Measurements from ENCODE around the gene MEGF11.

The MEGF11 gene

DNA sequence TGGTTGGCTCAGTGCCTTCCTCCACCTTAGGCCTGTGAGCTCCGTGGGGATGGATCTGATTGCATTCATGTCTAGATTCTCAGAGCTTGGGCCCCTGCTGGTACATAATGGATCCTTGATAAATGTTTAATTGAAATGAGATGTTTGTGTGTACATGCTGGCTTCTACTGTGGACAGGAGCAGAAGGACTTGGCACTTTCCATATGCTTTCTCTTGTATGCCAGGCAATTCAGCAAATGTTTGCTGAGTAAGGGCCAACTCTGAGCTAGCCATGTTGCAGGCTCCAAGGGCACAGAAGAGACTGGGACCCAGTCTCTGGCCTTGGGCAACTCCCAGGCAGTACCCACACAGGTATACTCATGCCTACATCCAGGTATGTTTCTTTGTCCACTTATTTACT, 317.3 kb downstream of the MEGF11 start:
- no peak for DNase-seq (ENCODE audit: low read depth)
- TF ChIP-seq, protein P1, sequence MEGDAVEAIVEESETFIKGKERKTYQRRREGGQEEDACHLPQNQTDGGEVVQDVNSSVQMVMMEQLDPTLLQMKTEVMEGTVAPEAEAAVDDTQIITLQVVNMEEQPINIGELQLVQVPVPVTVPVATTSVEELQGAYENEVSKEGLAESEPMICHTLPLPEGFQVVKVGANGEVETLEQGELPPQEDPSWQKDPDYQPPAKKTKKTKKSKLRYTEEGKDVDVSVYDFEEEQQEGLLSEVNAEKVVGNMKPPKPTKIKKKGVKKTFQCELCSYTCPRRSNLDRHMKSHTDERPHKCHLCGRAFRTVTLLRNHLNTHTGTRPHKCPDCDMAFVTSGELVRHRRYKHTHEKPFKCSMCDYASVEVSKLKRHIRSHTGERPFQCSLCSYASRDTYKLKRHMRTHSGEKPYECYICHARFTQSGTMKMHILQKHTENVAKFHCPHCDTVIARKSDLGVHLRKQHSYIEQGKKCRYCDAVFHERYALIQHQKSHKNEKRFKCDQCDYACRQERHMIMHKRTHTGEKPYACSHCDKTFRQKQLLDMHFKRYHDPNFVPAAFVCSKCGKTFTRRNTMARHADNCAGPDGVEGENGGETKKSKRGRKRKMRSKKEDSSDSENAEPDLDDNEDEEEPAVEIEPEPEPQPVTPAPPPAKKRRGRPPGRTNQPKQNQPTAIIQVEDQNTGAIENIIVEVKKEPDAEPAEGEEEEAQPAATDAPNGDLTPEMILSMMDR (conservative IDR thresholded peaks at IDR 0.05; ENCODE audit: low read depth, low read length) = no peak
- no peak overlapping the region for H3K4me3 ChIP-seq (ENCODE audit: low read length)

DNA sequence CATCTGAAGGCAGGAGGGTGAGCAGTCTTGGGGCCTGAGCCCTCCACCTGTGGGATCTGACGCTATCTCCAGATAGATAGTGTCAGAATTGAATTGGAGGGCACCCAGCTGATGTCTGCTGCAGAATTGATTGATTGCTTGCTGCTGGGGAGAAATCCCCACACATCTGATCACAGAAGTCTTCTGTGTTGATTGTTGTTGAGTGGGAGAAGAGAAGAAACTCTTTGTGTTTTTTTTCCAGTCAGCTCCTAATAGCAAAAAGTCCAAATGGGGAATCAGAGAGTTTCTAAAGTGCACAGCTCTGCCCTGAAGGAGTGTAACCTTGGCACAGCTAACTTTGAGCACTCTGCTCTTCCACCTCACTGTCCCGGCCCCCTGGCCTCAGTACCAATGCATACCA, 318.2 kb downstream of the MEGF11 start:
- TF ChIP-seq, protein P1 (conservative IDR thresholded peaks at IDR 0.05; ENCODE audit: low read depth, low read length) = no peak
- no peak overlapping the region for H3K4me3 ChIP-seq (ENCODE audit: low read length)
- no peak for DNase-seq (ENCODE audit: low read depth)

DNA sequence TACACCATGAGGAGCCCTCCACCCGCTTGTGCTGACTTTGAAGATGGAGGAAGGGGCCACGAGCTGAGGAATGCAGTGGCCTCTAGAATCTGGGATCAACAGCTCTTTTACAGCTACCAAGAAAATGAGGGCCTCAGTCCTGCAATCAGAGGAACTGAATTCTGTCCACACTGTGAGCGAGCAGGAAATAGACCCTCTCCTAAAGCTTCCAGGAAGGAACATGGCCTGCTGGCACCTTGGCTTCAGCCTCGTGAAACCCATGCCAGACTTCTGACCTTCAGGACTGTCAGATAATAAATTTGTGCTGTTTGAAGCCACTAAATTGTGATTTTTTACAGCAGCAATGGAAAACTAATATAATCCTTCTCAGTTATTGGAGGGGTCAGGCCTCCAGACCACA, 322.3 kb downstream of the MEGF11 start:
- TF ChIP-seq, protein P1 (conservative IDR thresholded peaks at IDR 0.05; ENCODE audit: low read depth, low read length) = no peak

DNA sequence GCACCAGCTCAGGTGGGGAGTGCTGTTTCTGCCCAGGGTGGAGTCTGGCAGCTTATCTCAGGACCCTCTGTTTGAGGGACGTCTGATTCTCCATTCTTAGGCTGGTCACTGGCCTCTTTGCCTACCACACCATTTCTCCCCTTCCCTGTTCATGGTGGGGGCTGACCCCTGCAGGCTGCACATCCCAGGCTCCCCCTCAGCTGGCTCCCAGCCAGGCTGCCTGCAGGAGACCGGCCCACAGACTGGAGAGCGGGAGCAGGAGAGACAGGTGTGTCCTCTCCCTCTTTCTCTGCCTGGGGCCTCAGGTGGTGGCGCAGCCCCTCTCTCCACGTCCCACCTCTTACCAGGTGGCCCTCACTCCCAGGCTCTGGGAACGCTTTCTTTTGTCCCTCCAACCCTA, 323.4 kb downstream of the MEGF11 start:
- no peak for DNase-seq (ENCODE audit: low read depth)
- TF ChIP-seq, protein P1 (conservative IDR thresholded peaks at IDR 0.05; ENCODE audit: low read depth, low read length) = no peak
- H3K4me3 ChIP-seq (ENCODE audit: low read length) = no peak overlapping the region

More for the DNA sequence above, 322.3 kb downstream of the MEGF11 start:
- DNase-seq (ENCODE audit: low read depth) = no peak
- no peak overlapping the region for H3K4me3 ChIP-seq (ENCODE audit: low read length)

DNA sequence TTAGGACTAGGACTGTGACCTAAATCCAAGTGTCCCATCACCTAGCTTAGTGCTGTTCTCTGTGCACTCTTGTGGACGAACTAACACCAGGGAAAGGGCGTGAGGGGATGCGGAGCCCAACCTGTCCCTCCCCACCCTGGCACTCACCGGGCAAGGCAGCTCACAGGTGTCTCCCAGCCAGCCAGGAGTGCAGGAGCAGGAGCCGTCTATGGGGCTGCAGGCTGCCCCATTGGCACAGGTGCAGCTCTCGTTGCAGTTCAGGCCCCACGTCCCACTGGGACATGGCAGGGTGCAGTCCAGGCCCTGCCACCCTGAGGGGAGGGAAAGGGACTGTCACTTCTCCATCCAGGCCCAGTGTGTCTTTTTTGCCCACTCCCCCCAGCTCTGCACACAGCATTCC, 324.0 kb downstream of the MEGF11 start:
- no peak for DNase-seq (ENCODE audit: low read depth)
- H3K4me3 ChIP-seq (ENCODE audit: low read length) = no peak overlapping the region
- TF ChIP-seq, protein P1 (conservative IDR thresholded peaks at IDR 0.05; ENCODE audit: low read depth, low read length) = no peak

DNA sequence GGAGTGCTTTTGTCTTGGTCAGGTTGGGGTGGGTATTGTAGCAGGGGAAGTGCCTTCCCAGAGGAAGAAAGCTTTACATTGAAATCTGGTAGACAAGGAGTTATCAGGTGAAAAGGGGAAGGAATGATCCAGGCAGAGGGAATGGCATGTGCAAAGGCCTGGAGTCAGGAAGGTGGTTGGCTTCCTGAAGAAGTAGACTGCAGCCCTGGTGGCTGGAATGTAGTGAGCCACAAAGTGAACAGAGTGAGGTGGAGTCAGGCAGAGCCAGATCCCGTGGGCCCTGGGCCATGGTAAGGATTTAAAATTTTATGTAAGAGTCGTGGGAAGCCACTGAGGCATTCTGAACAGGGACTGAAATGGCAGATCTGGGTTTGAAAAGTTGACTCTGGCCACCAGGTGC, 326.0 kb downstream of the MEGF11 start:
- no peak overlapping the region for H3K4me3 ChIP-seq (ENCODE audit: low read length)
- TF ChIP-seq, protein P1 (conservative IDR thresholded peaks at IDR 0.05; ENCODE audit: low read depth, low read length) = peak; percentile 35
- no peak for DNase-seq (ENCODE audit: low read depth)

DNA sequence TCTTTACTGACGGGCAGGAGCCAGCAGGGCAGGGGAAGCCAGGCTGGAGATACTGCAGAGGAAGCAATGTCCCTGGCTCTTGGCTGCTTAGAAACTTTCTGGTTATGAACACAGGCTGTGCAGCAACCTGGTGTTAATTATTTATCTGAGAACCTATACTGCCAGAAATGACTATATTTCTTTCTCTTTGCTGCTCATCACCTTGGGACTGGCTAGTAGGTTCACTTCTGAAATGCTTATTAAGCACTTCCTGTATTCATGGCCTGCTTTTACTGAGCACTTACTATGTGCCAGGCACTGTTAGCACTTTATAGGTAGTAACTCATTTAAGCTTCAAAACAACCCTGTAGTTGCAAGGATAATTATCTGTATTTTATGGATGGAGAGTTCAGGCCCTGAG, 326.7 kb downstream of the MEGF11 start:
- no peak for DNase-seq (ENCODE audit: low read depth)
- no peak overlapping the region for H3K4me3 ChIP-seq (ENCODE audit: low read length)
- TF ChIP-seq, protein P1 (conservative IDR thresholded peaks at IDR 0.05; ENCODE audit: low read depth, low read length) = no peak

Data from retinal pigment epithelial cell (primary cell).